ENCODE results near the gene THAP7.

The THAP7 gene

DNA sequence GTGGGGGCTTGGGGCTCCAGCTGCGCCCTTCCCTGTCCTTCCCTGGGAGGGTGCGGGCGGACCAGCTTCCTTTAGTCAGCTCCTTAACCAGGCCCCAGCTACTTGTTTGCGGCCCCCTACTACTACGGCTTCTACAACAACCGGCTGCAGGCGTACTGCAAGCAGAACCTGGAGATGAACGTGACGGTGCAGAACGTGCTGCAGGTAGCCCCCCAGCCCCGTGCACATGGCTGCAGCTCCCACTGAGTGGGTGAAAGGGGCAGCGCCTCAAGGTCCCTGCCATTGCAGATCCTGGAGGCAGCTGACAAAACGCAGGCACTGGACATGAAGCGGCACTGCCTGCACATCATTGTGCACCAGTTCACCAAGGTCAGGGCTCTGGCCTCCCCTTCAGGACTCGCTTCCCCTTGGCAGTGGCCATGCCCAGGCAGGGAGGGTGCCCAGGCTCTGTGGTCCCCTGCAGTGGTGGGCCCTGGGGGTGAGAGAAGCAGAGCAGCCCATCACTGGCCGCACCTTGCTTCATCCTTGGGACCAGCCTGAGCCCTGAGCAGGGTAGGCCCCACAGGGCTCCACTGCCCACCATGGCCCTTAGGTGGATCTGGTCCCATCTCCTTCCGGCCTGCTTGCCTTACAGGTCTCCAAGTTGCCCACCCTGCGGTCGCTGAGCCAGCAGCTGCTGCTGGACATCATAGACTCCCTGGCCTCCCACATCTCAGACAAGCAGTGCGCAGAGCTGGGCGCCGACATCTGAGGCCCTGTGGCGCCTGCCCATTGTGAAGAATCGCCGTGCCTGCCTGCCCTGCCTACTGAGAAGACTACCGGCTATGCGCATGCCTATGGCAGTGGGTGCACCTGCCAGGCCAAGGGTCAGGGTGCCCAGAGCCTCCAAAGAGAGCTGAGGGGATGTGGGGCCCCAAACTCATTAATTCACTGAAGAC is 5.1 kb downstream of the THAP7 start:
- H3K9ac ChIP-seq (ENCODE audit: low read length): no peak overlapping the region
- H3K4me1 ChIP-seq (ENCODE audit: insufficient read depth, low read length, severe bottlenecking): peaks cover 23% of the 10 kb centered on the region
- no peak overlapping the region for H3K4me2 ChIP-seq (ENCODE audit: low read length)
- no peak overlapping the region for H3K27ac ChIP-seq (ENCODE audit: low read depth, low read length, poor library complexity, severe bottlenecking)
- H3K9me2 ChIP-seq (ENCODE audit: low read depth, low read length): no peaks in the 10 kb centered on the region
- H3K27me3 ChIP-seq (ENCODE audit: insufficient read depth, low read length): no peaks in the 10 kb centered on the region
- no peak overlapping the region for H3K4me3 ChIP-seq (ENCODE audit: low read depth, low read length, poor library complexity, severe bottlenecking)
- H3K36me3 ChIP-seq (ENCODE audit: insufficient read depth, low read length): peaks cover 35% of the 10 kb centered on the region; the same call in 1 of the 2 replicates
- H2AFZ ChIP-seq (ENCODE audit: low read length): no peak overlapping the region
- TF ChIP-seq EZH2 (IDR thresholded peaks at IDR 0.05; ENCODE audit: borderline replicate concordance, low read length): no peak
- TF ChIP-seq, protein P1, sequence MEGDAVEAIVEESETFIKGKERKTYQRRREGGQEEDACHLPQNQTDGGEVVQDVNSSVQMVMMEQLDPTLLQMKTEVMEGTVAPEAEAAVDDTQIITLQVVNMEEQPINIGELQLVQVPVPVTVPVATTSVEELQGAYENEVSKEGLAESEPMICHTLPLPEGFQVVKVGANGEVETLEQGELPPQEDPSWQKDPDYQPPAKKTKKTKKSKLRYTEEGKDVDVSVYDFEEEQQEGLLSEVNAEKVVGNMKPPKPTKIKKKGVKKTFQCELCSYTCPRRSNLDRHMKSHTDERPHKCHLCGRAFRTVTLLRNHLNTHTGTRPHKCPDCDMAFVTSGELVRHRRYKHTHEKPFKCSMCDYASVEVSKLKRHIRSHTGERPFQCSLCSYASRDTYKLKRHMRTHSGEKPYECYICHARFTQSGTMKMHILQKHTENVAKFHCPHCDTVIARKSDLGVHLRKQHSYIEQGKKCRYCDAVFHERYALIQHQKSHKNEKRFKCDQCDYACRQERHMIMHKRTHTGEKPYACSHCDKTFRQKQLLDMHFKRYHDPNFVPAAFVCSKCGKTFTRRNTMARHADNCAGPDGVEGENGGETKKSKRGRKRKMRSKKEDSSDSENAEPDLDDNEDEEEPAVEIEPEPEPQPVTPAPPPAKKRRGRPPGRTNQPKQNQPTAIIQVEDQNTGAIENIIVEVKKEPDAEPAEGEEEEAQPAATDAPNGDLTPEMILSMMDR (IDR thresholded peaks at IDR 0.05; ENCODE audit: low read length): no peak
- H4K20me1 ChIP-seq (ENCODE audit: insufficient read depth, low read length): no peaks in the 10 kb centered on the region
- H3F3A ChIP-seq (ENCODE audit: insufficient read depth, low read length): no peaks in the 10 kb centered on the region
- H3K9me3 ChIP-seq (ENCODE audit: low read length): no peaks in the 10 kb centered on the region
- peaks cover 7% of the 10 kb centered on the region; the same call in 1 of the 2 replicates for H3K79me2 ChIP-seq (ENCODE audit: insufficient read depth, low read length)

GRCh38 chr22:20996031-20996410 is 5.9 kb downstream of the THAP7 start:
- no peaks in the 10 kb centered on the region for H4K20me1 ChIP-seq (ENCODE audit: insufficient read depth, low read length)
- H3K9me2 ChIP-seq (ENCODE audit: low read depth, low read length): no peaks in the 10 kb centered on the region
- no peak overlapping the region for H3K4me3 ChIP-seq (ENCODE audit: low read depth, low read length, poor library complexity, severe bottlenecking)
- H3K27me3 ChIP-seq (ENCODE audit: insufficient read depth, low read length): no peaks in the 10 kb centered on the region
- peaks cover 3% of the 10 kb centered on the region; the same call in 1 of the 2 replicates for H3K79me2 ChIP-seq (ENCODE audit: insufficient read depth, low read length)
- peaks cover 39% of the 10 kb centered on the region; the same call in 1 of the 2 replicates for H3K36me3 ChIP-seq (ENCODE audit: insufficient read depth, low read length)
- H3K4me2 ChIP-seq (ENCODE audit: low read length): no peak overlapping the region
- no peak overlapping the region for H2AFZ ChIP-seq (ENCODE audit: low read length)
- H3K27ac ChIP-seq (ENCODE audit: low read depth, low read length, poor library complexity, severe bottlenecking): no peak overlapping the region
- no peak for TF ChIP-seq EZH2 (IDR thresholded peaks at IDR 0.05; ENCODE audit: borderline replicate concordance, low read length)
- TF ChIP-seq, protein P1 (IDR thresholded peaks at IDR 0.05; ENCODE audit: low read length): no peak
- H3K9me3 ChIP-seq (ENCODE audit: low read length): no peaks in the 10 kb centered on the region
- no peaks in the 10 kb centered on the region for H3F3A ChIP-seq (ENCODE audit: insufficient read depth, low read length)
- no peak overlapping the region for H3K9ac ChIP-seq (ENCODE audit: low read length)
- H3K4me1 ChIP-seq (ENCODE audit: insufficient read depth, low read length, severe bottlenecking): peaks cover 19% of the 10 kb centered on the region

DNA sequence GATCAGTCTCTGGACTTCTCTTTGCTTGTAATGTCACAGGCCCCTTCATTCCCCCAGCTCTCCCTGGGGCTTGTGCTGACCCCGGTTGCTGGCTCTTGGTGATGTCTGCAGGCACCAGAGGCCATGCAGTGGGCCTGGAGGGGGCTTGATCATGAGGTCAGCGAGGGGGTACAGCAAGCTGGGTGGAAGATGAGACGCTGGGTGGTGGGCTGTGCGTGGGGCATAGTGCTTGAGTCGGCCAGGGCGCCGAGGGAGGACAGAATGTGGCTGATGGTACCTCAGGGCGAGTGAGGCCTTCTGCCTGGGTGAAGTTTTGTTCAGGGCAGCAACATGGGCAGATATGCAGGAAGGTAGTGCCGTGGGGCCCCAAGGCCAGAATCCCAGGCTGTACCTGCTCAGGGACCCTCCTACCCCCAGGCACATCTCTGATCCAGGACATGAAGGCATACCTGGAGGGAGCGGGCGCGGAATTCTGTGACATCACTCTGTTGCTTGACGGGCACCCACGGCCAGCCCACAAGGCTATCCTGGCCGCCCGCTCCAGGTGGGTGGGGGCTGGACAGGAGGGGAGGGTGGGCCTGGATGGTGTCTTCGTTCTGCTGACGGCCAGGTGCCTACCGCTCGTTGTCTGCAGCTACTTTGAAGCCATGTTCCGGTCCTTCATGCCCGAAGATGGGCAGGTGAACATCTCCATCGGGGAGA is 6.4 kb downstream of the THAP7 start:
- TF ChIP-seq, protein P1 (IDR thresholded peaks at IDR 0.05; ENCODE audit: low read length): no peak
- no peak for TF ChIP-seq EZH2 (IDR thresholded peaks at IDR 0.05; ENCODE audit: borderline replicate concordance, low read length)
- H3F3A ChIP-seq (ENCODE audit: insufficient read depth, low read length): no peaks in the 10 kb centered on the region
- H3K9me2 ChIP-seq (ENCODE audit: low read depth, low read length): no peaks in the 10 kb centered on the region
- peaks cover 14% of the 10 kb centered on the region for H3K4me1 ChIP-seq (ENCODE audit: insufficient read depth, low read length, severe bottlenecking)
- H3K27me3 ChIP-seq (ENCODE audit: insufficient read depth, low read length): no peaks in the 10 kb centered on the region
- no peaks in the 10 kb centered on the region for H4K20me1 ChIP-seq (ENCODE audit: insufficient read depth, low read length)
- H3K36me3 ChIP-seq (ENCODE audit: insufficient read depth, low read length): peaks cover 39% of the 10 kb centered on the region; the same call in 1 of the 2 replicates
- no peak overlapping the region for H3K4me2 ChIP-seq (ENCODE audit: low read length)
- no peak overlapping the region for H3K4me3 ChIP-seq (ENCODE audit: low read depth, low read length, poor library complexity, severe bottlenecking)
- no peaks in the 10 kb centered on the region for H3K9me3 ChIP-seq (ENCODE audit: low read length)
- no peaks in the 10 kb centered on the region for H3K79me2 ChIP-seq (ENCODE audit: insufficient read depth, low read length)
- H2AFZ ChIP-seq (ENCODE audit: low read length): no peak overlapping the region
- no peak overlapping the region for H3K27ac ChIP-seq (ENCODE audit: low read depth, low read length, poor library complexity, severe bottlenecking)
- H3K9ac ChIP-seq (ENCODE audit: low read length): no peak overlapping the region
